GM10248 (cell line): ENCODE measurements around the gene POC1B.

ENCODE experiments used
- CTCF ChIA-PET: fragments of 300-600 bp; sonication (Branson Sonifier 250); formaldehyde crosslinking; extraction: SDS; loops from one replicate; lab custom pipeline; 2021; ENCODE audit warnings: antibody characterized with exemption; lab: Yijun Ruan, JAX
- POLR2A ChIA-PET: fragments of 350-650 bp; sonication (Branson Sonifier 250); formaldehyde crosslinking; extraction: SDS; loops from one replicate; lab custom pipeline; 2020; ENCODE audit warnings: antibody characterized with exemption; lab: Yijun Ruan, JAX
- DNase-seq: peaks from one replicate; pipeline ENCODE4 v3.0.0; 2012; ENCODE audit errors: extremely low spot score
- TF ChIP-seq, protein P1 (sequence below): IDR thresholded peaks from 2 replicates; pipeline ENCODE4 v1.5.1; 2012; ENCODE audit warnings: mild to moderate bottlenecking, low read depth; ENCODE audit errors: extremely low read depth, missing control alignments, control extremely low read depth

Gene POC1B

DNA sequence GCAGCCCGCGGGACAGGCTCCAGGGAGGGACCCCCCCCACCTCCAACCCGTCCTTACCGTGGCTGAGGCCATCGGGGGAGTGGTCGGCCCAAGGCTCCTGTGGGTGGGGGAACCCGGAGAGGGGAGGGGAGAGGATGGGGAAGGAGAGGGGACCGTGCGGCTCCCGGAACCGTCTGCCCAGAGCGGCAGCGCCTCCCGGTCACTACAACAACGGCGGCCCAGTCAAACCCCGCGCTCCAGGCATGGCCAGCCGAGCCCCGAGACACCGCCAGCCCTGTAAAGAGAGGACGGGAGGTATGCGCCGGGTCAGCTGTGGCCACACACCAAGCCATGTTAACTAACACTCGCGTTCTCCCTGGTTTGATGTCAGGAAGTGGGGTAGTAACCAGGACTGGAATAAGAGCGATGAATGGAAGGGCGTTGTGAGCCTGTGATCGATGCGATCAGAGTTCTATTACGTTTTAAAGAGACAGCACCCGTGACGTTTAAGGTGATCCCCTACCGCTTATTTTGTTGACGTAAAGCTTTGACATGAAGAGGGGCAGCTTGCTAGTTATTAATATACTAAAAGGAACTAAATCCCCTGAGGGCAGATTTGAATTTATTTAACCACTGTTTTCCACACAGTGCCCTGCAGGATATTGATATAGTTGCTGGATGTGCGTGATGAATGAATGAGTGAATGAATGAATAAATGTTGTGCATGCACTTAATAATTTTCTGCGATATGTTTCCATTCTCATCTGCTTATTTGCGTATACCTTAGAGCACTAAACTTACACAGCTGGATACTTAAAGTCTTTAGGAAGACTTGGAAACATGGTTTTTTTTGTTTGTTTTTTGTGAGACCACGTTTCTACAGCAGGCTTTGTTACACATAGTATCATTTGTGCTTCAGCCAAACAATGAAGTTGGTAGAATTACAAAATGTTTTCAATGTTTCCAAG lies at the start of gene POC1B:
POC1B (minus strand) TSS at position 224 of the 947 bp plus-strand sequence; CDS start at position 72, 152 bp downstream.
- POLR2A ChIA-PET: no interaction called here
- CTCF ChIA-PET: interaction anchor here (0.9 to 9.7 kb wide), 7 partner anchors 11 to 507 kb away, joined by 3 to 132 read pairs (median 11); no protein-coding TSS in a partner anchor
- DNase-seq: peak; percentile 84
- TF ChIP-seq, protein P1, sequence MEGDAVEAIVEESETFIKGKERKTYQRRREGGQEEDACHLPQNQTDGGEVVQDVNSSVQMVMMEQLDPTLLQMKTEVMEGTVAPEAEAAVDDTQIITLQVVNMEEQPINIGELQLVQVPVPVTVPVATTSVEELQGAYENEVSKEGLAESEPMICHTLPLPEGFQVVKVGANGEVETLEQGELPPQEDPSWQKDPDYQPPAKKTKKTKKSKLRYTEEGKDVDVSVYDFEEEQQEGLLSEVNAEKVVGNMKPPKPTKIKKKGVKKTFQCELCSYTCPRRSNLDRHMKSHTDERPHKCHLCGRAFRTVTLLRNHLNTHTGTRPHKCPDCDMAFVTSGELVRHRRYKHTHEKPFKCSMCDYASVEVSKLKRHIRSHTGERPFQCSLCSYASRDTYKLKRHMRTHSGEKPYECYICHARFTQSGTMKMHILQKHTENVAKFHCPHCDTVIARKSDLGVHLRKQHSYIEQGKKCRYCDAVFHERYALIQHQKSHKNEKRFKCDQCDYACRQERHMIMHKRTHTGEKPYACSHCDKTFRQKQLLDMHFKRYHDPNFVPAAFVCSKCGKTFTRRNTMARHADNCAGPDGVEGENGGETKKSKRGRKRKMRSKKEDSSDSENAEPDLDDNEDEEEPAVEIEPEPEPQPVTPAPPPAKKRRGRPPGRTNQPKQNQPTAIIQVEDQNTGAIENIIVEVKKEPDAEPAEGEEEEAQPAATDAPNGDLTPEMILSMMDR: no peak

DNA sequence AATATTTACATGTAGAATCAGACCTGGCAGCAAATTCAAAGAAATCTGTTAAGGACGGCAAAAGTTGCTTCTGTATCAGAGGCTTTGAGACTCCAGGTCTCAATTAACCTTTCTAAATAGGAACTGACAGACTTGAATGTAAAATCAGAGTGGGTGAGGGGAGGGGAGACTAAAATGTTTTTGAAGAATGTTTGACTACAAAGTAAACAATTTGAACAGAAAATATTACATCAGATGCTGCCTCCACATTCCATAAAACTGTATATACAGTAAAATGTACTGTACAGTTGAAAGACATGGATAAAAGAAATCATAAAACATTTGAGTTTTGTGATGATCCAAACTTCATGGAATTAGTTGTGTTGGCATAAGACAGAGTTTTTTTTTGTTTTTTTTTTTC lies 49.5 kb upstream of the POC1B start:
- TF ChIP-seq, protein P1: no peak
- ChIA-PET CTCF (no interaction called here), POLR2A (no interaction called here)
- DNase-seq: no peak

DNA sequence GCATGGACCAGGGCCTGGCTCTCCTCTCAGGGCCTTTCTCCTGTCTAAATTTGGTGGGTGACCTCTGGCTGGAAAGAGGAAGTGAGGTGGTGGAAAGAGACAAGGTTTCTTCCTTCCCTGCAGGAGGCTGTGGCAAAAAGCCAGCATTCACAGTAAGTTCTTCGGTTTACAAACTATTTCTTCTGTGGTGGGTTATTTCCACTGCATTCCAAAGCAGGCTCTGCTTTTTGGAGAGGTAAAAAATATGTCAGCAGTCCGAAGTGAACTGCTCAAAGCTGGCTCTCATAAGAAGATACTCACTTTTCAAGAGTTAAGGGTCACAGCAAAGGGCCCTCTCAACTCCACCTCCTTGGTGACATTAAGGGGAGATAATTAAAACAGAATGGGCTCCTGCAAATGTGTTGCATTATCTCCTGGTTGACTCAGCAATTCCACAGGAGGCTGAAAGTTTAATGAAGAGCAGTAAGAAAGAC lies 48.9 kb upstream of the POC1B start:
- TF ChIP-seq, protein P1: no peak
- ChIA-PET CTCF (interaction anchor here (2.0 kb wide), 1 partner anchor 30 kb away, joined by 6 read pairs; no protein-coding TSS in a partner anchor), POLR2A (no interaction called here)
- DNase-seq: no peak

DNA sequence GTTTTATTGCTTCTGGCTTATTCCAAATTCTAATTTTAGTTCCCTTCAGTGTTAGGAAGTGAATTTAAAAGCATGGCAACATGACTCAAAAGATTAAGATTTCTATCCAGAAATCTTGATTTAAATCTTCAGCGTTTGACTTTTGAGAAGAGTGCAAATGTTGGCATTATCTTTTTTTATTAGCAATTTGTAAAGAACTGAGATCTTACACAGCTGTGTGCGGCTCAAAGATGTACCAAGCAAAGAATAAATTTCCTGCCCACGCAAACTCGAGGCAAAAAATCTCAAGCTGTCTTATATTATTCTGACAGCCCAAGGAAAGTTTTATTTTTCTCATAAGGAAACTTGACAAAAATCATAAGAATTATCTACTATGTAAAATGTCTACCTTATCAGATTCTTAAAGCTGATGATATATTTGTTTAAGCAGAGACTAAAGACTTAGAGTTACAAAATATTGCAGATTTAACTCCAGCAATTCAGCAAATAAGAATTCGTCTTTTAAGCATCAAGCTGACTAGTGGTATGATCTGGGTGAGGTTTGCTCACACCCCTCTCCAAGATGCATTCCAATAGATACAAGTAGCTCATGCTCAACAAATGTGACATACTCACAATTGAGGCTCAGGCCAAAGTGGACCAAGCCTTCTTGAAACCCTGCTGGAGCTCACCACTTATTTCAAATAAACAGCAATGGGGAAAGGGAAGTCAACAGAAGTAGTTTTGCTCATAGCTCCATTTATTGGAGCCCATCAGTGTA lies 47.4 kb upstream of the POC1B start:
- ChIA-PET CTCF (interaction anchor here (0.8 to 2.0 kb wide), 5 partner anchors 9 to 458 kb away, joined by 3 to 6 read pairs (median 3); no protein-coding TSS in a partner anchor), POLR2A (no interaction called here)
- TF ChIP-seq, protein P1: no peak
- no peak for DNase-seq

DNA sequence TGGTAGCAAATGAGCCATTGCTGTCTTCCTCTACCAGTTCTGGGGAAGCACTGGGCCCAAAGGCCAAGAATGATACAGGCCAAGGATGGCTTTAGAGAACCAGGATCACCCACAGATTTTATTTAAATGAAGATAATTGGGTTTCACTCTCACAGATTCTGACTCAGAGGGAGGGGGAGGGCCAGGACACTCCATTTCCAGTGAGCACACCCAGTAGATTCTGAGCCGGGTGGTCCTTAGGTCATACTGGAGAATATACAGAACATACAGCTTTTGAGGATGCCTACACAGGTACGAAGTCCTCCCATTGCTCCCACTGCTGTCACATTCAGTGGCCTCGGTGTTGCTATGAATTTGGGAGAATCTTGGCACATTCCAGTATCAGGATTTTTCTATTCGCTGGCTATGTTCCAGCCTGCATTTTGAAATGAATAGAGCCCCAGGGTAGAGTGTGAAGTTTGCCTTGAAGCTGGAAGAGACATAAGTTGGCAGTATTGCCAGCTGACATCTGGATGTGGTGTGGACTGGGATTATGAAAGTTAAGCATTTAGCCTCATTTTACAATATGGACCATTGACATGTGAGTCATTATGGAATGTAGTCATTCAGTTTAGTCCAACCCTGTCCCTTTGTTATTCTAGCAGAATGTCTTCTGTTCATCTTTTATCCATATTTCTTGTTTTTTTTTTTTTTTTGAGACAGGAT lies 45.8 kb upstream of the POC1B start:
- DNase-seq: no peak
- ChIA-PET POLR2A (no interaction called here), CTCF (no interaction called here)
- TF ChIP-seq, protein P1: no peak
